SW480 (cell line): ENCODE measurements around the gene PLCB1.

Experiments used
- DNase-seq: peaks from one replicate; pipeline ENCODE4 v3.0.0-alpha.2; 2016; ENCODE audit warnings: low spot score

The PLCB1 gene

GRCh38 chr20:8246153-8246552 lies 114.1 kb downstream of the PLCB1 start:
- no peak for DNase-seq

DNA sequence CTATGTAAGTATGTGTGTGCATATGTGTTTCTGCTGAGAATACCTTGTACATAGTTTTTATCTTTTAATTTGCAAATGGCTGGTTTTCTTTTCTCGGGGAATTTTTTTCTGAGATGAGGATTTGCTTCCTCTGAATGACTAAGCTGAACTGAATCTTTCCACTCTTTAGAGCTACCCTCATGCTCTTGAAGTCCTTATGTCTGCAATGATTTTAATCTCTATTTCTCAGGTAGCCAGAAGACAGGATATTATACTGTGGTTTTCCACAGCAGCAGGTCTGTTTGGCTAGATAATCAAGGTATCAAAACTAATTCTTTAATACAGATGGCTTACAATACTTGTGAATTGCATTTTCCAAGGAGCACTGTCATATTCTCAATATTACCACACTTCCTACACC lies 114.7 kb downstream of the PLCB1 start:
- no peak for DNase-seq

- no peak for DNase-seq
Measured at GRCh38 chr20:8248051-8248450, 116.0 kb downstream of the PLCB1 start.

DNA sequence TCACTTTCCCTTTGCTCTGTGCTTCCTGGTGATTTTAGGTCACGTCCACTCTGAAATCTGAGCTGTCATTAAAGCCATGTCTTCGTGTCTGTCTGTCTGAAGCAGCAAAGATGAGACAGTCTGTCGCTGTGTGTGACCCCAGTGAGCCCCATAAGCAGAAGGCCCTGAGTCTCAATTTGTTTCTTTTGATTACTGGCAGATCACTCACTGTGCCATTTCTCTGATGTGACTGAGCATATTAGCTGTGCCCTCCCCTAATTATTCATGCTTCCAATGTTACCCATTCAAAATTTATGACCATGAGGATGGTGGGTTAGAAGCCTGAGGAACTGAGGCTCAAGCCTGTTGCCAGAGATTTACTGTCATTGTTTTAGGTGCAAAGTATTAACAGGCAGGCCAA lies 117.6 kb downstream of the PLCB1 start:
- DNase-seq: no peak

DNA sequence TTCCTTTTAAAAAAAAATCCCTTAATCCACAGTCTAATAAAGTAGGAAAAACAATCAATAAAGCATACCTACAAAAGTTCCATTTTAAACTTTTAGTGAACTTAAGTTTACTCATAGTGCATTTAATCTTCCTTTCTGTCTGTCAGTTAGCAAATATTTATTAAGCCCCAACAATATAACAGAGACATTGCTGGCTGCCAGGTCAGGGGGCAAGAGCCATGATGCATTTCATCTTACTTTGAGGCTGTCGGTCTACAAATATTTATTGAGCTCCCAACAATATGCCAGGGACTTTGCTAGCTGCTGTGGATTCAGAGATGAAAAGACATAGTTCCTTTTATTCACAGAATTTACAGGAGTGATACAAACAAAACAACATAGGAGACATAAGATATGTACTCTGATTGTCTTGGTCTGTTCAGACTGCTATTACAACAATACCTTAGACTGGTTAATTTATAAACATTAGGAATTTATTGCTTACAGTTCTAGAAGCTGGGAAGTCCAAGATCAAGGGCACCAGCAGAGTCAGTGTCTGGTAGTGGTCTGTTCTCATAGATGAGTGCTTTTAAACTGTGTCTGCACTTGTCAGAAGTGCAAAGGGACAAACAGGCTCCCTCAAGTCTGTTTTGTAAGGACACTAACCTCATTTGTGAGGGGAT lies 118.6 kb downstream of the PLCB1 start:
- no peak for DNase-seq

DNA sequence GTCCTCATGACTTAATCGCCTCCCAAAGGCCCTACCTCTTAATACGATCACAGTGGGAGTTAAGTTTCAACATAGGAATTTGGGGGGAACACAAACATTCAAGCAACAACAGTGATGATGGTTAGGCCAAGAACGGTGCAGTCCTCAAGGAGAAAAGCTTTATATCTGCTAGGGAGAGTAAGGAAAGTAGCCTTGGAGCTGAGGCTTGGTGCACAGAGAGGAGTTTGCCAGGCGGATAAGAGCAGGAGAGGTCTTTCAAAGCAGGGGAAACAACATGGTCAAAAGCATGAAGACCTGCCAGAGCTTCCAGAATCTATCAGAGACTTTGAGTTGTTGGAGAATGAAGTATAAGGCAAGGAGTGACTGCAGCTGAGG lies 119.1 kb downstream of the PLCB1 start:
- DNase-seq: no peak

- DNase-seq: no peak
Measured at GRCh38 chr20:8254911-8255582, 123.0 kb downstream of the PLCB1 start.

- DNase-seq: no peak
Measured at GRCh38 chr20:8255945-8256632, 124.0 kb downstream of the PLCB1 start.

DNA sequence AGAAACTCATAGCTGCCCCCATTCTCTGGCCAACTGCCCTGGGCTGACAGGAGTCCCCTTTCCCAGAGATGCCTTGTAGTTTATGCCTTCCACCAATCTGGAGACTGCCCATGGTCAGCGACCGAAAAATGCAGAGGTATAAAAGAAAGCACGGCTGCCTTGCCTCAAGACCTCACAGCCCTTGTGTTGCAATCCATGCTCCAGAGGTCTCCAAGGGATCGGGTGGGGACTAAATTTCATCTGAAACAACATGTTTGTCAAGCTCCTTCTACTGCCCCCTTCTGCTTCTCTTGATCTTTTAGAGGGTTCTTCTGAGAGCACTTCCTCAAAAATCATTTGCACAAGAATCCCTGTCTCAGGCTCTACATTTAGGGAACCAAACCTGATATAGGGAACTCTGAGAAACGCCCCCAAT lies 128.8 kb downstream of the PLCB1 start:
- DNase-seq: no peak

DNA sequence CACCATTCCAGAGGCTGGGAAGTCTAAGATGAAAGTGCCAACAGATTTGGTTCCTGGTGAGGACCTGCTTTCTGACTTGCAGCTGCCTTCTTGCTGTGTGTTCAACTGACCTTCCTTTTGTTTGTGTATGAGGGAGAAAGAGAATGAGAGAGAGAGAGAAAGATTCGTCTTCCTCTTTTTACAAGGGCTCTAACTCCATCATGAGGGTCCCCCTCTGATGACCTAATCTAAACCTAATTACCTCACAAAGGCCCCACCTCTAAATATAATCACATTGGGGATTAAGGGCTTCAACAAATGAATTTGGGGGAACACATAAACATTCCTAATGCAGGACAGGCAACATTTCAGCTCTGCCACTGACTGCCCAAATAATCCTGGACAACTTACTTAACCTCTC lies 130.7 kb downstream of the PLCB1 start:
- DNase-seq: no peak

DNA sequence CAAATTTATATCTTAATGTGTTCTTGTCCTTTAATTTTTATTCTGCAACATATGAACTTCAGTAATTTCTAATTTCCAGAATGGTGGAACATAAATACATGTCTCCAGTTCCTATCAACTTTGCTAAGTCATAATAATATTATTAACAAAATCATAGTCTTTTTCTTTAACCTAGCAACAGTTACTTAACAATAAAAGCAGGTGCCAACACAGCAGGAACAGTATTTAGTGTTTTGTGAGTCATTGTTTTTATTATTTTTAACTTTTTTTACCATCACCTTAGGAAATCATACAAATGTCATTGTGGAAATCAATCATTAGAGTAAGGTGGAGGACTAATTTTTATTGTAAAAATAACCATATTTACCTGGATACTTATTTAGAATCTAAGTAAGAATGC lies 133.5 kb downstream of the PLCB1 start:
- DNase-seq: no peak

- no peak for DNase-seq
Measured at GRCh38 chr20:8267009-8267408, 134.9 kb downstream of the PLCB1 start.

GRCh38 chr20:8271727-8272126 lies 139.7 kb downstream of the PLCB1 start:
- DNase-seq: no peak

DNA sequence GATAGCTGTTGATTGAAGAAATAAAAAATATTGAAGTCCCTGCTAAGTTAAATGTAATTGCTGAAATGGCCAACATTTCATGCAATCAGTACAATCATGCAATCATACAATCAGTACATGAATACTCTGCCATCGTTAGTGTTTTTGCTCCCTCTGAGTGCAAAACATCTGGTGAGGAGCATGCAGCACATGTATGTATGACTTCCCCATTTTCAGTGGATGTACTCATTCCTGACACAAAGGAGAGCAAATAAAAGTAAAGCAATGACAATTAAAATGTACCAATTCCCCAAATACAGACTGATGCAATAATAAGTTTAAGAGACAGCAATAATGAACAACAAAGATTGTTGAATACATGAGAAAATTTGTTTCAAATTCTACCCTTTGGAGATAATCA lies 140.7 kb downstream of the PLCB1 start:
- DNase-seq: no peak

DNA sequence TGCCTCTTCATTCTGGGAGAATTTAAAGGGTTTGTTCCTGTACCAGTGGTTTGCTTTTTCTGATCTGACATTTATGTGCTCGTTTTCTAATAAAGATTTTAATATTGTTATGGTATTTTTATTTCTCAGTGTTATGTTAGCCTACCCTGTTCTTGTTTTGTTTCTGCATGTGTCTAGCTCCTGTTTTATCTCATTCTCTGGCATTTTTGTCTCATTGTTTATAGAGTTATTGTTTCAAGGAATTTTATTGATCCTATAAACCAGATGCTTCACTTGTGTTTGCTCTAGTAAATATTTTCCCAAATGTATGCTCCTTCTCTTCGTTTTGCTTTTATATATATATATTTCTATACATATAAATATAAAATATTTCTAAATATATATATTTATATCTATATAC lies 152.8 kb downstream of the PLCB1 start:
- DNase-seq: no peak

- no peak for DNase-seq
Measured at GRCh38 chr20:8287340-8287739, 155.3 kb downstream of the PLCB1 start.

- DNase-seq: no peak
Measured at GRCh38 chr20:8291200-8291599, 159.1 kb downstream of the PLCB1 start.

DNA sequence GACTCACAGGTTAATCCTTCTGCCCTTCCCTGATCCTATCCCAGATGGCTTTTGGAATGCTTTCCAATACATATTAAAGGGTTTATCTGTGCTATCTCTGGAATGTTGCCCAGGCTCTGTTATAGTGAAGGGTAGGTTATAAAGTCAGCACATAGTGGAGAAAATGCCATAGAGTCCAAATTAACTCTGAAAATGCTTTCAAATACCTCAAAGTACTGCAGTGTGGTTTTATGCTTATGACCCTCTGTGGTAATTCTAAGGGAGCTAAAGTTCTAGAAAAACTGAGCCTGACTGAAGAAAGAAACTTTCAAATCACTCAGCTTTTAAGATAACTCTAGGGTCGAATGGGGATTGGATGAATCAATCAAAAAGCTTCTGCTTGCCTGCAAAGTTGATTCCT lies 159.8 kb downstream of the PLCB1 start:
- no peak for DNase-seq

GRCh38 chr20:8292793-8293192 lies 160.7 kb downstream of the PLCB1 start:
- DNase-seq: no peak

- DNase-seq: no peak
Measured at GRCh38 chr20:8293750-8294149, 161.7 kb downstream of the PLCB1 start.

GRCh38 chr20:8296536-8296935 lies 164.5 kb downstream of the PLCB1 start:
- no peak for DNase-seq

- DNase-seq: no peak
Measured at GRCh38 chr20:8298426-8299043, 166.5 kb downstream of the PLCB1 start.

- DNase-seq: no peak
Measured at GRCh38 chr20:8299921-8300320, 167.9 kb downstream of the PLCB1 start.
